ENCODE data around the gene DBR1.

The DBR1 gene

DNA sequence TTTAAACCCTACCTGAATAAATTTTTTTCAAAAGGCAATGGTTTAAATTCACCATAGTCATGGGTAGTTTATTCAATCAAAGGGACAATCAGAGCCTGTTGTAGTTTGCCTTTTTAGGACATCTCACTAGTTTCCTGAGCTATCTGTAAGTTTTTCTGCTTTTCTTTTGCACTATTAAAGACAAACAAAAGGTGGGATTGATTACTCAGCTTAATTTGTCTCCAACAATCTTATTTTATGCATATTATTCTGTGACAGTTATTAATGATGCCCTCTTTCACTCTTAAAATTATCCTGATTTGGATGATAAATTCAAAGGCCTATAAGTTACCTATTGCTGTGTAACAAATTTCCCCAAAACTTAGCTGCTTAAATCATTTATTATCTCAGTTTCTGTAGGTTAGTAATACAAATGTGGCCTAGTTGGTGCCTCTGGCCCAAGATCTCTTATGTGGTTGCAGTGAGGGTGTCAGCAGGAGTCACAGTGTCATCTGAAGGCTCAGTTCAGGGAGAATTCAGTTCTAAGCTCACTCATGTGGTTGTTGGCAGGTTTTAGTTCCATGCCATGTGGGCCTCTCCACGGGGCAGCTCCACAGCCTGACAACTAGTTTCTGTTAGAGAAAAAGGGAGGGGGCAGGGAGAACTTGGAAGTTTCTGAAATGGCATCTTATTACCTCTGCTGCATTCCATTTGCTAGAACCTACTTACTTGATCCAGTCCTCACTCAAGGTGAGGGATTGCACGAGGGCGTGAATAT lies 28.4 kb upstream of the DBR1 start:
- TF ChIP-seq, protein P1, sequence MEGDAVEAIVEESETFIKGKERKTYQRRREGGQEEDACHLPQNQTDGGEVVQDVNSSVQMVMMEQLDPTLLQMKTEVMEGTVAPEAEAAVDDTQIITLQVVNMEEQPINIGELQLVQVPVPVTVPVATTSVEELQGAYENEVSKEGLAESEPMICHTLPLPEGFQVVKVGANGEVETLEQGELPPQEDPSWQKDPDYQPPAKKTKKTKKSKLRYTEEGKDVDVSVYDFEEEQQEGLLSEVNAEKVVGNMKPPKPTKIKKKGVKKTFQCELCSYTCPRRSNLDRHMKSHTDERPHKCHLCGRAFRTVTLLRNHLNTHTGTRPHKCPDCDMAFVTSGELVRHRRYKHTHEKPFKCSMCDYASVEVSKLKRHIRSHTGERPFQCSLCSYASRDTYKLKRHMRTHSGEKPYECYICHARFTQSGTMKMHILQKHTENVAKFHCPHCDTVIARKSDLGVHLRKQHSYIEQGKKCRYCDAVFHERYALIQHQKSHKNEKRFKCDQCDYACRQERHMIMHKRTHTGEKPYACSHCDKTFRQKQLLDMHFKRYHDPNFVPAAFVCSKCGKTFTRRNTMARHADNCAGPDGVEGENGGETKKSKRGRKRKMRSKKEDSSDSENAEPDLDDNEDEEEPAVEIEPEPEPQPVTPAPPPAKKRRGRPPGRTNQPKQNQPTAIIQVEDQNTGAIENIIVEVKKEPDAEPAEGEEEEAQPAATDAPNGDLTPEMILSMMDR (IDR thresholded peaks at IDR 0.05; ENCODE audit: low read depth, low read length) = no peak
- Histone ChIP-seq H3K4me3 (ENCODE audit: low read depth, low read length) (no peak overlapping the region), H3K27me3 (ENCODE audit: insufficient read depth, low read depth, severe bottlenecking) (no peaks in the 10 kb centered on the region), H3K27ac (no peak overlapping the region), H3K36me3 (peaks cover 9% of the 10 kb centered on the region), H3K9me3 (ENCODE audit: severe bottlenecking) (no peaks in the 10 kb centered on the region)
- no peak for DNase-seq

DNA sequence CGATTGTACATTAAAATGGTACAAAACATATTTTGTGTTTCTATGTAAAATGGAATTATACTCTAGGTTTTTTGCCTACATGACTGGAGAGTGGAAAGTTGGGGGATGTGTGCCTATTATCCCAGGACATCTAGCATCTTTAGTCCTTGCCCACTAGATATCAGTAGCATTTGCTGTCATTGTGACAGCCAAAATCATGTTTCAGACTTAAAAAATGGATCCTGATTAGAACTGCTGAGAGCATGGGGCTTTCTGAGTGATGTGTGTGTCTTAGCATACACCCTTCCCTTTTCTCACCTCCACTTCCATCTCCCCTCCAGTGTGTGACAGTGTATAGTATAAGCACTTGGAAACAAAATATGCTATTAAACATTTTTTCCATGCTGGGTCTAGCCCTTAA lies 25.7 kb upstream of the DBR1 start:
- no peaks in the 10 kb centered on the region for H3K27me3 ChIP-seq (ENCODE audit: insufficient read depth, low read depth, severe bottlenecking)
- peaks cover 15% of the 10 kb centered on the region for H3K36me3 ChIP-seq
- TF ChIP-seq, protein P1 (IDR thresholded peaks at IDR 0.05; ENCODE audit: low read depth, low read length) = no peak
- DNase-seq = no peak
- H3K4me3 ChIP-seq (ENCODE audit: low read depth, low read length) = no peak overlapping the region
- H3K27ac ChIP-seq = no peak overlapping the region
- no peaks in the 10 kb centered on the region for H3K9me3 ChIP-seq (ENCODE audit: severe bottlenecking)

DNA sequence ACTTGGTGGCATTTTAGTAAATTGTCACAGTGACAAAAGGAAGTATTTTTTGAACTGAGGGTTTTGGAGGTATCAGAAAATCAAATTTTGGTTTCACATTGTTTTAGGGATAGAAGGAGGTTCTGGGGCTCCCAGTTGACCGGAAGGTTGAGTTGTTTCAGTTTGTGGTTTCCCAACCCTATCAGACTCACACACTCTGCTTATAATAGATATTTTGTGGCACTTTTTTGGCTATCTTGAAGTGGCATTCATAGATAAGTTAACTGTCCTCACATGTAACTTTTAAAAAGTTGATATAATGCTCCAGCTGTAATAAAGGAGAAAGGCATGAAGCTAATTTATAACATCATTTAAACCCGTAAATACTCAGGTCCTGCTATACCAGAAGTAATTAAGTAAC lies 25.1 kb upstream of the DBR1 start:
- Histone ChIP-seq H3K9me3 (ENCODE audit: severe bottlenecking) (no peaks in the 10 kb centered on the region), H3K27me3 (ENCODE audit: insufficient read depth, low read depth, severe bottlenecking) (no peaks in the 10 kb centered on the region), H3K36me3 (peaks cover 15% of the 10 kb centered on the region), H3K27ac (no peak overlapping the region), H3K4me3 (ENCODE audit: low read depth, low read length) (no peak overlapping the region)
- DNase-seq = no peak
- TF ChIP-seq, protein P1 (IDR thresholded peaks at IDR 0.05; ENCODE audit: low read depth, low read length) = no peak

DNA sequence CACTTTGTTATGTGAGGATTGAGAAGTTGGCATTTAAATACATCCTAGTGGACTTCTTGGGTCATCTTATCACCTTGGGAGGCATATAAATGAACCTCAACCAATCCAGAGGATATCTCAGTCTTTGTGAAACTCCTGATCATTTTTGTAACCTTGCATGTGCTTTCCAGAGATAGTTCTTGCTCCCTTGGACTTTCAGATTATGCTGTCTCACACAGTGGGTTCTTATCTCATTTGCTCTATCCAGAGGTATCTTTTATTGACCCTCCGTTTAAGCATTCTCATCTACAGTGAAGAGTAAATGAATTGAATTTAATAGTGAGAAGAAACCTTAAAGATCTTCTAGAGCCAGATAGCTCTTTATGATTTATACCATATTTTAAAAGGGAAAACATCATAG lies 22.8 kb upstream of the DBR1 start:
- H3K9me3 ChIP-seq (ENCODE audit: severe bottlenecking) = no peaks in the 10 kb centered on the region
- no peak overlapping the region for H3K4me3 ChIP-seq (ENCODE audit: low read depth, low read length)
- TF ChIP-seq, protein P1 (IDR thresholded peaks at IDR 0.05; ENCODE audit: low read depth, low read length) = no peak
- H3K27me3 ChIP-seq (ENCODE audit: insufficient read depth, low read depth, severe bottlenecking) = no peaks in the 10 kb centered on the region
- no peak overlapping the region for H3K27ac ChIP-seq
- DNase-seq = no peak
- peaks cover 17% of the 10 kb centered on the region for H3K36me3 ChIP-seq

DNA sequence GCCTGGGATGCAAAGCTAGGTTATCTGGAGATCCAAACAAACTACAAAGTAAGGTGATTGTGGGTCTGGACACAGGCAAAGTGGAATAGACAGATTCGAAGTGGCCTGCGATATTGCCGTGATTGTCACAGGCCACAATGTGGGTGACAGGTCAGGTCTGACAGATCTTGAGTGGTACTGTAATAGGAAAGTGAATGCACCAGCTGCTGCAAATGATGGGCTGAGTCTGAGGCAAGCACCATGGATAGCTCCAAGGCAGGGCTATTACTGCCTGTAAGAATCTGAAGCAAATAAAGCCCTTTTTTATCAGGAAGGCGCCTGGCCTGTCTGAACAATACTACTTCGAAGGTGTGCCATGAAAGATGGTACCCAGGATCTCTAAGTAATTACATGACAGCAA lies 22.3 kb upstream of the DBR1 start:
- no peak for DNase-seq
- H3K27me3 ChIP-seq (ENCODE audit: insufficient read depth, low read depth, severe bottlenecking) = no peaks in the 10 kb centered on the region
- no peaks in the 10 kb centered on the region for H3K9me3 ChIP-seq (ENCODE audit: severe bottlenecking)
- H3K4me3 ChIP-seq (ENCODE audit: low read depth, low read length) = no peak overlapping the region
- no peak overlapping the region for H3K27ac ChIP-seq
- TF ChIP-seq, protein P1 (IDR thresholded peaks at IDR 0.05; ENCODE audit: low read depth, low read length) = no peak
- H3K36me3 ChIP-seq = peaks cover 20% of the 10 kb centered on the region

DNA sequence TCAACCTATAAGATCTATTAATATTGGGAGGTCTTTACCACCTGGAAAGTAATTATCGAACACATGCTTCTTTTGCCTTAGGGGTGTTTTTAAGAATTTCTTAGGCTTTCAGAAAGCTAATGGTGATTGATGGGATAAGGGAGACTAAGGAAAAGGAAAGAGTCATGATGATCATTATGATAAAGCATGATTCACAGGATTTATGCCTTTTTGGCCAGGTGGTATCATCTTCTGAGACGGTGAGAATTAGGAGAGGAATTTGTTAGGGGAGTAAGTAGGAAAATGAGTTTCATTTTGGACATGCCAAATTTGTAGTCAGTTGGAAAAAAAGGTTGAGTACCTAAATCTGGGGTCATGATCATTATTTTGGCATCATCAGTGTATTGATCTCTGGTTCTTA lies 21.3 kb upstream of the DBR1 start:
- TF ChIP-seq, protein P1 (IDR thresholded peaks at IDR 0.05; ENCODE audit: low read depth, low read length) = no peak
- Histone ChIP-seq H3K4me3 (ENCODE audit: low read depth, low read length) (no peak overlapping the region), H3K27me3 (ENCODE audit: insufficient read depth, low read depth, severe bottlenecking) (no peaks in the 10 kb centered on the region), H3K27ac (no peak overlapping the region), H3K9me3 (ENCODE audit: severe bottlenecking) (no peaks in the 10 kb centered on the region), H3K36me3 (peaks cover 27% of the 10 kb centered on the region)
- DNase-seq = no peak

Data from WERI-Rb-1 (cell line).